B cell (primary cell): Measurements from ENCODE around the gene MLH3. TPM values are rescaled to one million over a fixed set of nuclear protein-coding genes. Genes with fewer than 3 reads are reported as not detected.

Source experiments
- ATAC-seq: fragments of 200-7000 bp; cut with Tn5 transposase; one replicate; pipeline ENCODE4 v1.10.0; 2021; ENCODE audit warnings: low read depth, mild to moderate bottlenecking, moderate number of reproducible peaks, moderate library complexity
- CTCF ChIA-PET: fragments of 350-600 bp; sonication (Branson Sonifier 250); formaldehyde crosslinking; loops from one replicate; lab custom pipeline; 2021; ENCODE audit warnings: antibody characterized with exemption, inconsistent platforms; lab: Charles Lee
- POLR2A ChIA-PET: fragments of 350-600 bp; sonication (Branson Sonifier 250); formaldehyde crosslinking; loops from one replicate; lab custom pipeline; 2021; ENCODE audit warnings: antibody characterized with exemption; lab: Charles Lee
- DNase-seq: peaks from one replicate; pipeline ENCODE4 v3.0.0; 2013
- H2AFZ ChIP-seq: 2 replicates; pipeline ENCODE4 v1.6.1; 2012; ENCODE audit warnings: mild to moderate bottlenecking, low read depth, low read length; ENCODE audit not compliant: insufficient read depth, poor library complexity, severe bottlenecking
- H3K27ac ChIP-seq, 2 donors: 1 replicate in 1 of 2; 2 replicates in 1 of 2; pipeline ENCODE4 v1.5.1; 2012 to 2013; ENCODE audit warnings: low read length in 2 of 2, mild to moderate bottlenecking in 2 of 2, moderate library complexity in 1 of 2
- H3K27me3 ChIP-seq, 4 experiments: fragments of 200-600 bp in 1 of 4; sonication (generic) in 1 of 4; replicated peaks in 1 of 4; 1 replicate in 2 of 4; 2 replicates in 2 of 4; pipeline versions ENCODE4 v1.6.1 to v1.7.0; 2013 to 2016; ENCODE audit warnings: low read length in 3 of 4, mild to moderate bottlenecking in 2 of 4, mixed read lengths in 1 of 4, moderate library complexity in 1 of 4; ENCODE audit not compliant: insufficient read depth in 4 of 4, control insufficient read depth in 3 of 4; ENCODE audit errors: control extremely low read depth in 1 of 4
- H3K36me3 ChIP-seq, 2 experiments: replicated peaks in 1 of 2; 1 replicate in 1 of 2; 2 replicates in 1 of 2; pipeline versions ENCODE4 v1.6.1 to v1.7.1; 2013; ENCODE audit warnings: low read length in 1 of 2; ENCODE audit not compliant: insufficient read depth in 2 of 2, control insufficient read depth in 1 of 2; ENCODE audit errors: control extremely low read depth in 1 of 2, extremely low read depth in 1 of 2
- H3K4me1 ChIP-seq, 2 donors: fragments of 200-600 bp in 1 of 2; sonication (generic) in 1 of 2; 1 replicate in 1 of 2; 2 replicates in 1 of 2; pipeline versions ENCODE4 v1.5.1 to v1.6.1; 2013 to 2017; ENCODE audit warnings: low read length in 2 of 2; ENCODE audit not compliant: control insufficient read depth in 2 of 2, insufficient read depth in 2 of 2
- H3K4me2 ChIP-seq: replicated peaks from 2 replicates; pipeline ENCODE3; 2012; ENCODE audit warnings: mild to moderate bottlenecking, low read depth, low read length; ENCODE audit not compliant: poor library complexity, severe bottlenecking
- H3K4me3 ChIP-seq, 5 experiments: fragments of 200-600 bp in 1 of 5; sonication (generic) in 1 of 5; 1 replicate in 3 of 5; 2 replicates in 2 of 5; pipeline versions ENCODE4 v1.5.1 to v1.7.0; 2011 to 2016; ENCODE audit warnings: low read length in 4 of 5, mild to moderate bottlenecking in 4 of 5, low read depth in 2 of 5, control low read depth in 1 of 5, moderate library complexity in 1 of 5; ENCODE audit not compliant: insufficient read depth in 1 of 5; ENCODE audit errors: control extremely low read depth in 1 of 5, extremely low read depth in 1 of 5
- H3K79me2 ChIP-seq: fragments of 200-600 bp; sonication (generic); one replicate; pipeline ENCODE4 v1.6.0; 2016; ENCODE audit warnings: low read length; ENCODE audit not compliant: control insufficient read depth, insufficient read depth
- H3K9ac ChIP-seq: fragments of 200-600 bp; sonication (generic); 2 replicates; pipeline ENCODE4 v1.6.1; 2017; ENCODE audit warnings: mild to moderate bottlenecking, low read length, moderate library complexity
- H3K9me3 ChIP-seq, 3 donors: one replicate each; pipeline versions ENCODE4 v1.6.1 to v1.7.1; 2013; ENCODE audit warnings: low read length in 2 of 3; ENCODE audit not compliant: control insufficient read depth in 2 of 3, insufficient read depth in 1 of 3; ENCODE audit errors: control extremely low read depth in 1 of 3
- H4K20me1 ChIP-seq: 2 replicates; pipeline ENCODE4 v1.6.0; 2012; ENCODE audit warnings: mild to moderate bottlenecking, low read length; ENCODE audit not compliant: insufficient read depth, control insufficient read depth, poor library complexity, severe bottlenecking
- H3K27ac Mint-ChIP-seq: one replicate; pipeline ENCODE4 v1.8.0; 2021; ENCODE audit warnings: mixed read lengths
- H3K27me3 Mint-ChIP-seq: one replicate; pipeline ENCODE4 v1.8.0; 2021; ENCODE audit warnings: mixed read lengths
- H3K4me1 Mint-ChIP-seq: one replicate; pipeline ENCODE4 v1.8.0; 2021; ENCODE audit warnings: mixed read lengths
- H3K4me3 Mint-ChIP-seq: one replicate; pipeline ENCODE4 v1.8.0; 2021; ENCODE audit warnings: mixed read lengths
- H3K9me3 Mint-ChIP-seq: one replicate; pipeline ENCODE4 v1.8.0; 2022; ENCODE audit warnings: mixed read lengths; ENCODE audit not compliant: insufficient read depth
- CTCF ChIP-seq: fragments of 200-600 bp; IDR thresholded peaks from one replicate; pipeline ENCODE4 v1.8.0; 2022; ENCODE audit warnings: antibody characterized with exemption, mild to moderate bottlenecking
- EZH2 ChIP-seq: IDR thresholded peaks from 2 replicates; pipeline ENCODE4 v1.6.1; 2012; ENCODE audit warnings: borderline replicate concordance, low read depth, mild to moderate bottlenecking, moderate library complexity, low read length; ENCODE audit not compliant: insufficient read depth, poor library complexity, severe bottlenecking
- WGBS: methylation state at CpG from one replicate; pipeline ENCODE4 v1.1.5; 2013; ENCODE audit warnings: missing lambda C conversion rate; ENCODE audit not compliant: insufficient coverage; 5-methylcytosine and 5-hydroxymethylcytosine counted together
- intact Hi-C: fragments of 100-400 bp; cut with micrococcal nuclease; formaldehyde crosslinking; loops from one replicate; pipeline ENCODE4 v1.10.0; 2022
- polyA plus RNA-seq: library from polyadenylated mRNA; depleted of rRNA; stranded (reverse); fragments of >200 nt; gene quantifications from 2 replicates; pipeline ENCODE4 v1.2.3, GENCODE V29; 2012
- total RNA-seq, 2 donors: library from RNA; stranded (reverse); fragments of 120-200 nt in 1 of 2; gene quantifications; 1 replicate in 1 of 2; 2 replicates in 1 of 2; pipeline versions ENCODE4 v1.2.3 to v1.2.4, GENCODE V29; 2013 to 2022

MLH3 gene
- total and polyA plus RNA-seq, 2 donors (not counting 1 experiment from before 2014, with no cell fraction given), result 6.7 to 19.9 TPM

- Histone ChIP-seq H3K4me1 (no peaks in the 10 kb centered on the region), H3K9me3 (no peaks in the 10 kb centered on the region), H3K9ac (no peak overlapping the region), H3K4me2 (no peak overlapping the region), H3K36me3 (peaks cover 16 to 23% of the 10 kb centered on the region in 2 experiments), H4K20me1 (no peaks in the 10 kb centered on the region), H3K27me3 (no peaks in the 10 kb centered on the region), H3K79me2 (no peaks in the 10 kb centered on the region), H3K4me3 (no peak overlapping the region), H3K27ac (no peak overlapping the region), H2AFZ (no peak overlapping the region)
- ChIA-PET POLR2A (no interaction called here), CTCF (interaction anchor here (0.5 to 3.1 kb wide), 5 partner anchors 10 to 215 kb away, joined by 3 to 6 read pairs (median 4); no protein-coding TSS in a partner anchor)
- ATAC-seq (no peak), DNase-seq (no peak)
- no peaks in the 10 kb centered on the region for H3K27me3 Mint-ChIP-seq
- no CpG with 5 or more reads among the region's 1 CpG for WGBS
- intact Hi-C loops, result no loop called here
- no peak overlapping the region for H3K27ac Mint-ChIP-seq
- TF ChIP-seq EZH2 (no peak), CTCF (no peak)
- no peak overlapping the region for H3K4me3 Mint-ChIP-seq
- no peaks in the 10 kb centered on the region for H3K4me1 Mint-ChIP-seq
- no peaks in the 10 kb centered on the region for H3K9me3 Mint-ChIP-seq
These were observed 28.2 kb downstream of the MLH3 start for GRCh38 chr14:75023108-75023507.

- no peaks in the 10 kb centered on the region for H4K20me1 ChIP-seq
- no peak overlapping the region for H3K4me3 Mint-ChIP-seq
- no peak overlapping the region for H3K9ac ChIP-seq
- no peak overlapping the region for H3K4me2 ChIP-seq
- no peak for DNase-seq
- TF ChIP-seq EZH2 (no peak), CTCF (no peak)
- H3K9me3 Mint-ChIP-seq, result no peaks in the 10 kb centered on the region
- H3K79me2 ChIP-seq, result no peaks in the 10 kb centered on the region
- H3K36me3 ChIP-seq, result peaks cover 16 to 25% of the 10 kb centered on the region in 2 experiments
- H3K27ac Mint-ChIP-seq, result no peak overlapping the region
- no peaks in the 10 kb centered on the region for H3K27me3 ChIP-seq
- no peaks in the 10 kb centered on the region for H3K4me1 Mint-ChIP-seq
- WGBS, result 97% methylated on average over 3 of the region's 8 CpGs
- H3K9me3 ChIP-seq, result no peaks in the 10 kb centered on the region
- intact Hi-C loops, result no loop called here
- no peaks in the 10 kb centered on the region for H3K27me3 Mint-ChIP-seq
- H3K4me1 ChIP-seq, result no peaks in the 10 kb centered on the region
- CTCF ChIA-PET, result interaction anchor here (0.5 to 1.3 kb wide), 4 partner anchors 10 to 216 kb away, joined by 3 to 6 read pairs (median 4); no protein-coding TSS in a partner anchor
- H2AFZ ChIP-seq, result no peak overlapping the region
- no peak overlapping the region for H3K4me3 ChIP-seq
- ATAC-seq, result no peak
- POLR2A ChIA-PET, result no interaction called here
- no peak overlapping the region for H3K27ac ChIP-seq
These were observed 28.6 kb downstream of the MLH3 start for GRCh38 chr14:75022655-75023054.
